GM12891 (cell line): ENCODE results near the gene DMAC1.
A peak's percentile ranks its signal among the peaks of the same experiment; 100 is the strongest.

ENCODE experiments used
- DNase-seq: peaks from one replicate; pipeline ENCODE4 v3.0.0; 2011; ENCODE audit warnings: low spot score; ENCODE audit not compliant: insufficient read length
- FAIRE-seq: peaks from 2 replicates; lab custom pipeline; 2011; peaks lifted over from hg19 to GRCh38; lab: Jason Lieb, UNC
- PAX5 ChIP-seq: IDR thresholded peaks from 2 replicates; pipeline ENCODE4 v1.6.1; 2011; ENCODE audit warnings: low read length, moderate library complexity, mild to moderate bottlenecking; ENCODE audit not compliant: insufficient read depth, severe bottlenecking
- POLR2A ChIP-seq: IDR thresholded peaks from 2 replicates; pipeline ENCODE4 v1.6.1; 2011; ENCODE audit warnings: low read depth, low read length, control low read depth
- POLR2AphosphoS5 ChIP-seq: IDR thresholded peaks from 2 replicates; pipeline ENCODE4 v1.6.1; 2011; ENCODE audit warnings: low read depth, low read length, control low read depth
- POU2F2 ChIP-seq: IDR thresholded peaks from 2 replicates; pipeline ENCODE4 v1.6.1; 2011; ENCODE audit warnings: low read depth, mild to moderate bottlenecking, control low read depth, low read length, moderate library complexity
- SPI1 ChIP-seq: IDR thresholded peaks from 2 replicates; pipeline ENCODE4 v1.6.1; 2011; ENCODE audit warnings: low read depth, low read length, control low read depth
- TAF1 ChIP-seq: IDR thresholded peaks from 2 replicates; pipeline ENCODE4 v1.6.1; 2011; ENCODE audit warnings: low read depth, low read length, control low read depth

The DMAC1 gene

GRCh38 chr9:7788772-7789171 lies 10.8 kb downstream of the DMAC1 start:
- no peak for TF ChIP-seq POLR2AphosphoS5
- TF ChIP-seq POLR2A: no peak
- TF ChIP-seq PAX5: no peak
- TF ChIP-seq SPI1: no peak
- no peak for TF ChIP-seq TAF1
- DNase-seq: no peak
- FAIRE-seq: no peak

- FAIRE-seq: no peak
- TF ChIP-seq TAF1 (no peak), POU2F2 (no peak), POLR2AphosphoS5 (no peak), SPI1 (no peak), PAX5 (no peak), POLR2A (no peak)
- no peak for DNase-seq
Measured at GRCh38 chr9:7785813-7786212, 13.8 kb downstream of the DMAC1 start.

- DNase-seq (no peak), FAIRE-seq (no peak)
- TF ChIP-seq PAX5 (no peak), POU2F2 (no peak), SPI1 (no peak), POLR2A (no peak), POLR2AphosphoS5 (no peak), TAF1 (no peak)
Measured at GRCh38 chr9:7784472-7784871, 15.1 kb downstream of the DMAC1 start.

- no peak for DNase-seq
Measured at GRCh38 chr9:7783635-7784063, 15.9 kb downstream of the DMAC1 start.

GRCh38 chr9:7782400-7783120 lies 17.0 kb downstream of the DMAC1 start:
- FAIRE-seq: no peak
- TF ChIP-seq POU2F2 (no peak), POLR2A (no peak), SPI1 (no peak), PAX5 (no peak), POLR2AphosphoS5 (no peak), TAF1 (no peak)
- no peak for DNase-seq

More at GRCh38 chr9:7783635-7784063, 15.9 kb downstream of the DMAC1 start:
- FAIRE-seq: no peak
- TF ChIP-seq POLR2A (no peak), POLR2AphosphoS5 (no peak), PAX5 (no peak), TAF1 (no peak), SPI1 (no peak), POU2F2 (no peak)

GRCh38 chr9:7780261-7780988 lies 19.2 kb downstream of the DMAC1 start:
- no peak for FAIRE-seq
- TF ChIP-seq POU2F2: no peak
- no peak for TF ChIP-seq POLR2A
- no peak for TF ChIP-seq SPI1
- TF ChIP-seq TAF1: no peak
- TF ChIP-seq PAX5: no peak
- TF ChIP-seq POLR2AphosphoS5: no peak

GRCh38 chr9:7778851-7779600 lies 20.6 kb downstream of the DMAC1 start:
- DNase-seq: no peak
- no peak for FAIRE-seq
- no peak for TF ChIP-seq POLR2AphosphoS5
- TF ChIP-seq SPI1: no peak
- TF ChIP-seq POLR2A: no peak
- TF ChIP-seq TAF1: no peak

More at GRCh38 chr9:7780261-7780988, 19.2 kb downstream of the DMAC1 start:
- DNase-seq: no peak

- TF ChIP-seq TAF1: no peak
- no peak for TF ChIP-seq SPI1
- no peak for TF ChIP-seq POU2F2
- no peak for TF ChIP-seq POLR2A
- TF ChIP-seq PAX5: no peak
- no peak for TF ChIP-seq POLR2AphosphoS5
- DNase-seq: no peak
- no peak for FAIRE-seq
Measured at GRCh38 chr9:7777771-7778170, 21.8 kb downstream of the DMAC1 start.

- no peak for FAIRE-seq
- no peak for DNase-seq
- no peak for TF ChIP-seq POLR2AphosphoS5
- no peak for TF ChIP-seq PAX5
- TF ChIP-seq TAF1: no peak
- no peak for TF ChIP-seq POU2F2
- no peak for TF ChIP-seq POLR2A
- no peak for TF ChIP-seq SPI1
Measured at GRCh38 chr9:7770111-7770510, 29.5 kb downstream of the DMAC1 start.

GRCh38 chr9:7762600-7762999 lies 37.0 kb downstream of the DMAC1 start:
- FAIRE-seq: no peak
- no peak for DNase-seq
- TF ChIP-seq POLR2A (no peak), SPI1 (peak; percentile 51; the same call in 1 of the 2 replicates)

- TF ChIP-seq POLR2A (no peak), SPI1 (no peak), POU2F2 (no peak), TAF1 (no peak), PAX5 (no peak), POLR2AphosphoS5 (no peak)
- DNase-seq: no peak
- no peak for FAIRE-seq
Measured at GRCh38 chr9:7760014-7760415, 39.6 kb downstream of the DMAC1 start.
